ENCODE data around the gene ANXA3.

Gene ANXA3

DNA sequence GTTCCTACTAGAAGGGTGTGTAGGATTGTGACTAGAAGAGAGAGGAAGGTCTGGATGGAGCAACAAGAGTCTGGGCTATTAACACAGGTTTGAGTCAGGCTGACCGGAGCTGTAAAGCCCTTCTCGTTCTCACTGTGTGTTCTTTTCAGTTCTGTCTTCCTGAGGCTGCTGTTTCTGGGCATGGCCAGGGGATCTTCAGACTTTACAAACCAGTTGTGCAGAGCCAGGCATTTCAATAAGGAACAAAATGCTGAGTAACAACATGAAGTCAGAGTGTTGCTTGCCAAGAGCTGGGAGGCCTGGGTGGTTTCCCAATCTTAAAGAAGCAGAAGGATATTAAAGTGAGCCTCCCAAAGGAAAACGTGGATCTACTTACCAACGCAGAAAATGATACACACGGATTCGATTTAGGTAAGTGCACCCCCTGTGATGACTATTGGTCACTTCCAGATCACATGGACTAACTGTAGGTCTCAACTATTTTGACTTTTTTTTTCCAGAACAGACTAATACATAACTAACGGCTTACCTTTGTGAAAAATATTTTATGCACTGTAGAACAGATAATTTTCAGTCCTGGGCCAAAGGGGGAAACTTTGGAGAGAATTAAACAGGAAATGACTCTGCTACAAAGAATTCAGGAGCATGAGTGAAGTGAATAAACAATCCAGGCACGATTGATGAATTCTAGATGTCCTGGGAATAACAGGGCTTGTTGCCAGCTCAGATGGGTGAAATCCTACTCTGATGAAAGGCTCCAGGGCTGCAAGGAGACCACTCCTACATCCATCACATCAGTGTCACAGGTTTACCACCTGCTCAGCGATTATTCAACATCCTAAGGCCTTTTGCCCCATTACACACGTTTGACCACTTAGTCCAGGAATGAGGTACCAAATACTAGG, 94.5 kb downstream of the ANXA3 start:
- DNase-seq (ENCODE audit: low spot score), result no peak

- no peak for DNase-seq (ENCODE audit: low spot score)
These were observed 95.7 kb downstream of the ANXA3 start for GRCh38 chr4:78647272-78647671.

- DNase-seq (ENCODE audit: low spot score), result no peak
These were observed 97.2 kb downstream of the ANXA3 start for GRCh38 chr4:78648640-78649363.

GRCh38 chr4:78650106-78651024, 98.8 kb downstream of the ANXA3 start:
- no peak for DNase-seq (ENCODE audit: low spot score)

GRCh38 chr4:78651250-78651860, 99.8 kb downstream of the ANXA3 start:
- DNase-seq (ENCODE audit: low spot score), result no peak

DNA sequence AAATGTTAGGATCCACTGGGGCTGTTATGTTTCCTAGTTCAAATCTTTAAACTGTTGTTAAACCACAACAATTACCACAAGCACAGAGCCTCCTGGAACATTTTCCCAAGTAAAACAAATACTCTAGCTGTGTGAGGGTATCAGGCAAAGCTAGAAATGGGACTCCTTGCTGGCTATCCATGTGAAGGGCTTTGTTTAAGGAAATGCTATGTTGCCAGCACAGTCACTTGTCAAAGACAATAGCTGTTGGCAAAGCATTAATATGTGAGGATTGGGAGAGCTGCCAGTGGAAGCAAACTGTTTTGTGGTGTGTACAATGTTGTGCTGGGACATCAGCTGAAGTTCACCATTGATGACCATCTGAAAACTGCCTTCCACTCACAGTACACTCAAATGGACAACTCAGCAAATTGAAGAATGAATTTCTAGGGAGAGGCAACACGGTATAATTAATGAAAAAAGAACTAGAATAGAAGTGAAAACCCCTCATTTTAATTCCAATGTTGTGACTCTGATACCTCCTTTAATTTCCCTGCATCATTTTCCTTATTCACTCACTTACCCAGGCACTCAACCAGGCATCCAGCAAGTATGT, 100.8 kb downstream of the ANXA3 start:
- no peak for DNase-seq (ENCODE audit: low spot score)

- no peak for DNase-seq (ENCODE audit: low spot score)
These were observed 102.1 kb downstream of the ANXA3 start for GRCh38 chr4:78653655-78654054.

GRCh38 chr4:78654807-78655206, 103.2 kb downstream of the ANXA3 start:
- no peak for DNase-seq (ENCODE audit: low spot score)

DNA sequence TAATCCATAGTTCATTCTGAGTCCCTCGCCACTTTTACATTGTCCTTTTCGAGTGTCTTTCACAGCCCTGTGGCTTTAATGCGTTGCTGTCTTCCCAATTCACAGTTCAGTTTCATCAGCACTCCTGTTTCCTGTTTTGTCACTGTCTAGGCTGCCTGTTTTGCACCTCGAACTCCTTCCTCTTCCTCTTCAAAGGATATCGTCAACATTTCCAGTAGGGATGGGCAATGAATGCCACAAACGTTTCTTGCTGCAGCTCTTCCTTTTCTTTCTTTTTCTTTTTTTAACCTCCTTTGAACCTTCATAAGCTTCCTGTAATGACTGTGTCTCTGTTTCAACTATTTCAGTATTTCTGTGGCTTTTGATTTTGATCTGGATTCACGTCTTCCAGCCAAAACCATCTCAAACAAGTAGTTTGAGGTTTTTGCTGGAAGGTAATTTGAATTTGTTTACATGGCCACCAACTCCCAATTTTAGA, 105.4 kb downstream of the ANXA3 start:
- DNase-seq (ENCODE audit: low spot score), result no peak

DNA sequence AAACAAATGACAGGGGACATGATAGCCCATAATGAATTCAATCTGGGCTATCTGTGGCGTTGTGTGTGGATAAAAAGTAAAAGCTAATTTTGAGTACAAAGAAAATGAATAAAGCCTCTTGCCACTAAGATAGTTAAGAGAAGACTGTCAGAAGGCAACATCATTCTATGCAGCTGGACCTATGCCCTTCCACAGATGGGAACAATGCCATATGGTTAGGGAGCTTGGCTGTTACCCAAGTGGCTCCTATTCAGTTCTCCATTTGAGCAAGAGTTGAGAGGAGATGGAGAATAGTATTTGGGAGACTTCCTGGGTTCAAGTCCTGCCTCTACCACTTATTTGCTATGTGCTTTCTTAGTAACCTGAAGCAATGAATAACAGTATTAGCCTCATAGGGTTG, 107.7 kb downstream of the ANXA3 start:
- no peak for DNase-seq (ENCODE audit: low spot score)

GRCh38 chr4:78659665-78660064, 108.1 kb downstream of the ANXA3 start:
- DNase-seq (ENCODE audit: low spot score), result no peak

All from ecto neural progenitor cell (in vitro differentiated cells).